GM10847 (cell line): Measurements from ENCODE around the gene CD164L2.

ENCODE experiments used
- POLR2A ChIP-seq: IDR thresholded peaks from 2 replicates; pipeline ENCODE4 v1.6.1; 2011; ENCODE audit not compliant: insufficient read length; ENCODE audit errors: extremely low read depth

The CD164L2 gene

DNA sequence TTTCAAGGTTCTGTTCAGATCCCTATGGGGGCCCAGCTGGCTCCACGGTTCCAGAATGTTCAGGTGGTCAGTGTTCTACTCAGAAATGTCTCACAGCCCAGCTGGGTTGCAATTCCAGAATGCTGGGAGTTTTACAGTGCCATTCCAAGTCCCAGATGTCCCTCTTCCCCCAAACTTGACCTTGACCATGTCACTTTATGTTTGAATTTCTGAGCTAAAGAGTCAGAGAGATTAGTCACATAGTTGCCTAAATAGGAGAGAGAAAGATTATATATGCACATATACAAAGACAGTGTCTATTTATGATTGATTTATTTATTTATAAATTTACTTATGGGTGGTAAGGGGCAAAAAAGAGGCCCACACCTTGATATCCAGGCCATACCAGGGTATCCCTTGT is 11.8 kb upstream of the CD164L2 start:
- TF ChIP-seq POLR2A = no peak

DNA sequence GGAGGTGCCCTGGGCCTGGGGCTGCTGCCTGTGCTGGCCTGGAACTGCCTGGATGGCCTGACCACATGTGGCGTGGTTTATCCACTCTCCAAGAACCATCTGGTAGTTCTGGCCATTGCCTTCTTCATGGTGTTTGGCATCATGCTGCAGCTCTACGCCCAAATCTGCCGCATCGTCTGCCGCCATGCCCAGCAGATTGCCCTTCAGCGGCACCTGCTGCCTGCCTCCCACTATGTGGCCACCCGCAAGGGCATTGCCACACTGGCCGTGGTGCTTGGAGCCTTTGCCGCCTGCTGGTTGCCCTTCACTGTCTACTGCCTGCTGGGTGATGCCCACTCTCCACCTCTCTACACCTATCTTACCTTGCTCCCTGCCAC is 11.1 kb upstream of the CD164L2 start:
- no peak for TF ChIP-seq POLR2A

DNA sequence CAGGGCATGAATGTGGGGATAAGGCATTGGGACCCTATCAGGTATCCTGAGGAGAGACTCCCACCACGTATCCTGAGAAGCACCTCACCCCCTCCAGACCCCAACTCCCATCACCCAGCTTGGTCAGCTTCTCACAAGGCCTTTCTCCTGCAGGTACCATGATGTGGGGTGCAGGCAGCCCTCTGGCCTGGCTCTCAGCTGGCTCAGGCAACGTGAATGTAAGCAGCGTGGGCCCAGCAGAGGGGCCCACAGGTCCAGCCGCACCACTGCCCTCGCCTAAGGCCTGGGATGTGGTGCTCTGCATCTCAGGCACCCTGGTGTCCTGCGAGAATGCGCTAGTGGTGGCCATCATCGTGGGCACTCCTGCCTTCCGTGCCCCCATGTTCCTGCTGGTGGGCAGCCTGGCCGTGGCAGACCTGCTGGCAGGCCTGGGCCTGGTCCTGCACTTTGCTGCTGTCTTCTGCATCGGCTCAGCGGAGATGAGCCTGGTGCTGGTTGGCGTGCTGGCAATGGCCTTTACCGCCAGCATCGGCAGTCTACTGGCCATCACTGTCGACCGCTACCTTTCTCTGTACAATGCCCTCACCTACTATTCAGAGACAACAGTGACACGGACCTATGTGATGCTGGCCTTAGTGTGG is 10.6 kb upstream of the CD164L2 start:
- TF ChIP-seq POLR2A = no peak

DNA sequence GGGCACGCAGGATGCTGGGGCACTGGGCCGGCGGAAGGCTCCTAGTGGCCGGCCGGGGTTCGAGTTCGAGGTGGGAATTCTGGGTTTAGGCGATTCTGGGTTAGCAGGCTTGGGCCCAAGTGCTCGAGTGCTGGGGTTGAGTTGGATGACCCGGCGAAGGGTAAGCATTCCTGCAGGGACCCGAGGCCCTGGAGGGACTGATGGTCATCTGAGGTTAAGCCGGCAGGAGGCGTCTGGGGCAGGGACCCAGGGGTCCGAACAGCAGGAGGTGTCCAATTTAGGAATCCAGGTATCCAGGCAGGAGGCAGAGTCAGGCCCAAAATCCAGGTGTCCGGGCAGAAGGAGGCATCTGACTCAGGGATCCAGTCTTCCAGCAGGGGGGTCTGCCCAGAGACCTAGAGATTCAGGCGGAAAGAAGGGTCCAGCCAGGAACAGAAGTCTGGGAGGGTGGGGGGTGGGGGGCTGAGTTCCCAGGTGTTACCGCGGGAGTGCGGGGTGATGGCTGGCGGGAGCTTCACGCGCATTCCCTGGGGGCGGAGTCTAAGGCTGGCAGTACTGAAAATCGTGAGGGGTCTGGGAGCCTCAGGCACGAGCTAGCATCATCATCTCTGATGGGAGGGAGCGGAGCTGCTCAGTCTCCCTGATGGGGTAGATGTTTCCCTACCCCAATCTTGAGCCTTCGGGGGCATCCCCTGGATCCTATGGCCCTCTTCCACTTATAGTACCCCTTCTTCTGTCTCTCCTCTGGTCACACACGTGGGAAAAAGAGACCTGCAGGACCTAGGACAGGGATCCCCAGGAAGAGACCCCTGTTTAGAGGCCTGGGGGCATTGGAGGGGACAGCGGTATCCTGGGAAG is 9.9 kb upstream of the CD164L2 start:
- no peak for TF ChIP-seq POLR2A

DNA sequence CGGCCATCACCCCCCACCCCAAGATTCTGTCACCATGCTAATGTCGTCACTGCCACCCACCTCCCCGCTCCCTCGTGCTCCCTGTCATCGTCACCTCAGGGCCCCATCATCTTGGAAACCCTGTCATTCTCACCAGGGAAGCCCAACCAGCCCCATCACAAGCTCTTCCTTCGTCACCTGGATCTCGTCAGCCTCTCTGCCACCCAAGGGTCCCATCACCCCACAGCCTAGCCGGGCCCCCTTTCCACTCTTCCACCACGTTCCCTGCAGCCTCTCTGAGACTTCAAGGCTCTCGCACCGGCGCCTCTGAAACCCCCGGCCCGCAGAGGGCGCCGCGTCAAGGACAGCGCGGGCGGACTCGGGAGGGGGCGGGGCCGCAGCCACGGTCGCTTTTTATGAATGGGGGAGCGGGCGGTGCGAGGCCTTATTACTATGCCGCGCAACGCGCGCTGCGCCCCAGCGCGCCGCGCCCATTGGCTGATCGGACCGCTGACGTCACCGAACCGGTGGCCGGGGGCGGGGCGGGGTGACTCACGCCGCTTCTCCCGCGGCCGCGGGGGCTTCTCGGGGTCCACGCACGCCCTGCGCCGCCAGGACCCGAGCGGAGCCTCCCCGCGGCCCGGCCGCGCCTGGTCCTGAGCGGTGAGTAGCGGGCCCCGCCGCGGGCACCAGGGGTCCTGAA is 9.1 kb upstream of the CD164L2 start, which contains the start of gene GPR3:
GPR3 (plus strand) TSS at position 527 of the 682 bp plus-strand sequence. CDS start 1,177 bp downstream, outside the sequence.
- no peak for TF ChIP-seq POLR2A

GRCh38 chr1:27391511-27392095 is 8.5 kb upstream of the CD164L2 start:
- no peak for TF ChIP-seq POLR2A

- no peak for TF ChIP-seq POLR2A
These were observed 5.3 kb upstream of the CD164L2 start for GRCh38 chr1:27388337-27389005.

DNA sequence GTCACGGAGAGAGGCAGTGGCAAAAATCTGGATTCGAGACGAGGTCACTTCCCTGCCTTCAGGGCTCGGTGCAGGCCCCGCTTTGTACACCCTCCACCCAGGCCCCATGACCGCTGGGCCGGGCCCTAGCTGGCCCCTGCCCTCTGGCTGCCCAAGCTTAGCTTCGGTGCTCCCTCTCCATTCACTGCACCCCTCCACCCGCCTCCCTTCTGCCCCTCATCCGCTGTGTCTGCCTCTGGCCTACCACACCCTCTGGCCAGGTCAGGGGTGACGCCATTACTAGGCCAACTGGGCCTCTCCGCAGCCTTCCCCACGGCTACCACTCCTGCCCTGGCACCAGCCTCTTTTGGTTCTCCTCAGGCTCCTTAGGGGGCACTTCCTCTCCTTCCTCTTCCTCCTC is 528 bp upstream of the CD164L2 start:
- no peak for TF ChIP-seq POLR2A

GRCh38 chr1:27381969-27382762 is 967 bp downstream of the CD164L2 start:
- no peak for TF ChIP-seq POLR2A

- TF ChIP-seq POLR2A = no peak
These were observed 2.1 kb downstream of the CD164L2 start for GRCh38 chr1:27380766-27381733.

DNA sequence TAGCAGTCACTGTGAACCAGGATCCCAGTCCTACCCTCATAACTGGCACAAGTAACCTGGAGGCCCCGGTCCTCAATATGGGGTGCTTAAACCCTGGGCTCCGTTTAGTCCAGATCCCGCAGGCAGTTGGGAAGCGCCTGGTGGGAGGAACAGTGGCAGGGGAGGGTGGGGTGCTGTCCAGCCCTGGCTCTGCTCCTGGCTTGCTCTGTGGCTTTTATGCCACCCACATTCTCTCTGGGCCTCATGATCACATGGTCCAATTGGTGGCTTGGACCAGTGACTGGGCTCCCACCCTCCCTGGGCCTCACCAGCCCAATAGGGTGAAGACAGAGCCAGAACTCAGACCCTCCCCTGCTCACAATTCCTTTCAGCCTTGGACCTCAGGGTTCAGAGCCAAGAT is 2.9 kb downstream of the CD164L2 start:
- no peak for TF ChIP-seq POLR2A

GRCh38 chr1:27379564-27380122 is 3.5 kb downstream of the CD164L2 start:
- TF ChIP-seq POLR2A = no peak

DNA sequence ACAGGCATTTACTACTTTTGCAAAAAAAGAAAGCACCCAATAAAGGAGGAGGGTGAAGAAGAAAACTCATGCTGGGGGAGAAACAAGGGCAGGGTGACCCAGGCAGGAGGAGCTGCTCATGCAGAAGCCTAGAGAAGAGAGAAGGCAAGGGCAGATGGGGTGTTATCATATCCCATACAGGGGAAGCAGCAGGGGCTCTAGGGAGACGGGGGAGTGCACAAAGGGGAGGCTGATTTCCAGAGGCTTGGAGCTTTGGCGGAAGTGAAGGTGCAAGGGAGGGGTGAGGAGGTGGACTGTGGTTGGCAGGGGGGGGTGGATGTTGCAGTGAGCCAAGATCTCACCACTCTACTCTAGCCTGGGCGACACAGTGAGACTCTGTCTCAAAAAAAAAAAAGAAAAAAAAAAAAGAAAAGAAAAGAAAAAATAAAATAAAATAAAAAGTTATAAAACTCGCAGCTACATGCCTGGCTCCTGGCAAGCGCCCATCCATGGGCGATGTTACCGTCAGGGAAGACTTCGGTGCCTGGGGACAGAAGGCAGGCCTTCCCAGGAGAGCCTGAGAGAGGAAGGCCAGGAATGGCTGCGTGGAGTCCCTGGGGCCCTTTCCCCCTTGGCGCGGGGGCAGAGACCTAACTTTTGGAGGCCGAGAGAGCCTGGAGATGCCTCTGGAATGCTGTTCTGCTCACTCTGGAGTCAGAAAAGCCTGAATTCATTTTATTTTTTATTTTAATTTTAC is 5.2 kb downstream of the CD164L2 start:
- TF ChIP-seq POLR2A = no peak
